ENCODE results near the gene RAPGEFL1.
"Not testable (repeated sequence)": the region's sequence is repeated elsewhere in the genome, so short reads cannot be mapped to it uniquely, and the experiment has no call there.

The RAPGEFL1 gene

DNA sequence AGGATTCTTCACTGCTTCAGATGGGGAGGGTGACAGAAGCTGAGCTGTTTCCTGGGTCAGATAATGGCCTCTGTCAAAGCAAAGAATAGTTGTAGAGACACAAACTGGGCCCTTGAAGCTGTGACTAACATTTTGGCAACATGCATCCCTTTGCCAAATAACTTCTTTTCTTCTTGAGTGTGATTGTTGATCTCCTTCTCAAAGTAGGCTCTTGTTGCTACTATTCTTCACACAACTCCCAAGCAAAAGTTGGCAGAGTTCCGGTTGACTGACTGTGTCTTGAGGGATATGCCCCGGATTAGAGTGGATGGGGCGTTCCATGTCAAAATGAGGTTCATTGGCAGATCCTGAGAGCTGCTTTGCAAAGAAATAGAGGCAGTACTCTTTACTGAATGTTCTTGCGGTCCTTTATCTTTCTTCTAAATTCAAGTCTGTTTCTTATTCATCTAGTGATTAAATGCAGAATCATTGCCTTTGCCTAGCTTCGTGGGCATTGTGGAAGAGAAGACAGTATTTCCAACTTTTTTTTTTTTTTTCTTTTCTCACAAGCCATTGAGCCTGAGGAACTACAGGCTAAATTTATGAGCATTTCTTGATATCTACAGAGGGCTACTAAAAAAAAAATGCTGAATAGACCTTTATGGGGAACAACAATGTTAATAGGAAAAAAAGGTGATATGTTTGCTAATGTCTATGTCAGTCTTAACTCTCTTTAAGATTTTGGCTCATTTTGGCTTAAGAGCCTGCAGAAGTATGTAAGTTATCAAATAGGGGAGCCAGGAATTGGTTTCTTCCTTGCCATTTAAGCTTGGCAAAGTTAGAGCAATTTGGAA, 47.7 kb downstream of the RAPGEFL1 start:
- Histone ChIP-seq H3F3A (ENCODE audit: low read depth) (no peaks in the 10 kb centered on the region), H4K20me1 (ENCODE audit: insufficient read depth, low read length, poor library complexity, severe bottlenecking) (peaks cover 5% of the 10 kb centered on the region), H3K9me3 (ENCODE audit: insufficient read depth, low read depth, low read length) (no peaks in the 10 kb centered on the region), H3K4me3 (ENCODE audit: low read length, poor library complexity, severe bottlenecking) (peak overlapping the region; percentile 11), H3K9ac (ENCODE audit: low read depth, low read length, poor library complexity, severe bottlenecking) (peak overlapping the region; percentile 40), H3K27me3 (ENCODE audit: insufficient read depth, low read length, poor library complexity, severe bottlenecking) (no peaks in the 10 kb centered on the region), H2AFZ (ENCODE audit: low read length) (no peak overlapping the region), H3K36me3 (ENCODE audit: insufficient read depth, low read length) (no peaks in the 10 kb centered on the region), H3K4me2 (ENCODE audit: low read depth, low read length, poor library complexity, severe bottlenecking) (peak overlapping the region; percentile 49), H3K4me1 (ENCODE audit: insufficient read depth, low read length, poor library complexity, severe bottlenecking) (peaks cover 24% of the 10 kb centered on the region), H3K79me2 (ENCODE audit: insufficient read depth, low read length) (peaks cover 72% of the 10 kb centered on the region), H3K9me2 (replicated peaks; ENCODE audit: low read depth, low read length) (no peaks in the 10 kb centered on the region)
- no peak for TF ChIP-seq EZH2phosphoT487 (IDR thresholded peaks at IDR 0.05; ENCODE audit: borderline replicate concordance)
- TF ChIP-seq, protein P1, sequence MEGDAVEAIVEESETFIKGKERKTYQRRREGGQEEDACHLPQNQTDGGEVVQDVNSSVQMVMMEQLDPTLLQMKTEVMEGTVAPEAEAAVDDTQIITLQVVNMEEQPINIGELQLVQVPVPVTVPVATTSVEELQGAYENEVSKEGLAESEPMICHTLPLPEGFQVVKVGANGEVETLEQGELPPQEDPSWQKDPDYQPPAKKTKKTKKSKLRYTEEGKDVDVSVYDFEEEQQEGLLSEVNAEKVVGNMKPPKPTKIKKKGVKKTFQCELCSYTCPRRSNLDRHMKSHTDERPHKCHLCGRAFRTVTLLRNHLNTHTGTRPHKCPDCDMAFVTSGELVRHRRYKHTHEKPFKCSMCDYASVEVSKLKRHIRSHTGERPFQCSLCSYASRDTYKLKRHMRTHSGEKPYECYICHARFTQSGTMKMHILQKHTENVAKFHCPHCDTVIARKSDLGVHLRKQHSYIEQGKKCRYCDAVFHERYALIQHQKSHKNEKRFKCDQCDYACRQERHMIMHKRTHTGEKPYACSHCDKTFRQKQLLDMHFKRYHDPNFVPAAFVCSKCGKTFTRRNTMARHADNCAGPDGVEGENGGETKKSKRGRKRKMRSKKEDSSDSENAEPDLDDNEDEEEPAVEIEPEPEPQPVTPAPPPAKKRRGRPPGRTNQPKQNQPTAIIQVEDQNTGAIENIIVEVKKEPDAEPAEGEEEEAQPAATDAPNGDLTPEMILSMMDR (conservative IDR thresholded peaks at IDR 0.05; ENCODE audit: low read length), result no peak

DNA sequence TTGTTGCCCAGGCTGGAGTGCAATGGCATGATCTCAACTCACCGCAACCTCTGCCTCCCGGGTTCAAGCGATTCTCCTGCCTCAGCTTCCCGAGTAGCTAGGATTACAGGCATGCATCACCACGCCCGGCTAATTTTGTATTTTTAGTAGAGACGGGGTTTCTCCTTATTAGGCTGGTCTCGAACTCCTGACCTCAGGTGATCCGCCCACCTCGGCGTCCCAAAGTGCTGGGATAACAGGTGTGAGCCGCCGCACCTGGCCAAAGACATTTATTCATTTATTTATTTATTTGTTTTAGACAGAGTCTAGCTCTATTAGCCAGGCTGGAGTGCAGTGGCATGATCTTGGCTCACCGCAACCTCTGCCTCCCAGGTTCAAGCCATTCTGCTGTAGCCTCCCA, 51.9 kb downstream of the RAPGEFL1 start:
- Histone ChIP-seq H3K79me2 (ENCODE audit: insufficient read depth, low read length) (peaks cover 65% of the 10 kb centered on the region), H3K36me3 (ENCODE audit: insufficient read depth, low read length) (peaks cover 12% of the 10 kb centered on the region; the same call in 1 of the 2 replicates), H3K4me1 (ENCODE audit: insufficient read depth, low read length, poor library complexity, severe bottlenecking) (peaks cover 10% of the 10 kb centered on the region)
- H3K9ac ChIP-seq (ENCODE audit: low read depth, low read length, poor library complexity, severe bottlenecking); H3F3A ChIP-seq (ENCODE audit: low read depth); H3K4me3 ChIP-seq (ENCODE audit: low read length, poor library complexity, severe bottlenecking); H2AFZ ChIP-seq (ENCODE audit: low read length); H3K27me3 ChIP-seq (ENCODE audit: insufficient read depth, low read length, poor library complexity, severe bottlenecking); H4K20me1 ChIP-seq (ENCODE audit: insufficient read depth, low read length, poor library complexity, severe bottlenecking); H3K9me2 ChIP-seq (replicated peaks; ENCODE audit: low read depth, low read length); H3K4me2 ChIP-seq (ENCODE audit: low read depth, low read length, poor library complexity, severe bottlenecking); H3K9me3 ChIP-seq (ENCODE audit: insufficient read depth, low read depth, low read length): not testable (repeated sequence)

DNA sequence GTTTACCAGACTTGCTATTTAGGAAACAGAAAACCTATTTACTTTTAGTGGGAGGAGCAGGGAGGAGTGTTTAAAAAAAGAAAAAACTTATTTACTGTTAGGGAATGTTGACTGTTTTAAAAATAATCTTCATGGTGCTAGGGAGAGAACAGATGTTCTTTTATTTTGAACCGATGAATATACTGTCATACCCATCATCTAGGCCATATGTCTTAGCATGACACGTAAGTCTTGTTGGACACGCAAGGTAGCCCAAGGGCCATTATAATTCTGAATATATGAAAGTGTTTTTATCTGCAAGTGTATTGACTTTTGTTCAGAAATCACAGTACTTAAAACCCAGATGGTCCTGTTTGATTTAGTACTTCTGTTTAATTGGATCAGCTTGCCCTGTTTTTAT, 53.4 kb downstream of the RAPGEFL1 start:
- Histone ChIP-seq H3K9me2 (replicated peaks; ENCODE audit: low read depth, low read length) (no peaks in the 10 kb centered on the region), H3K27me3 (ENCODE audit: insufficient read depth, low read length, poor library complexity, severe bottlenecking) (no peaks in the 10 kb centered on the region), H3K9me3 (ENCODE audit: insufficient read depth, low read depth, low read length) (no peaks in the 10 kb centered on the region), H3F3A (ENCODE audit: low read depth) (no peaks in the 10 kb centered on the region), H4K20me1 (ENCODE audit: insufficient read depth, low read length, poor library complexity, severe bottlenecking) (no peaks in the 10 kb centered on the region), H3K4me3 (ENCODE audit: low read length, poor library complexity, severe bottlenecking) (no peak overlapping the region), H3K9ac (ENCODE audit: low read depth, low read length, poor library complexity, severe bottlenecking) (no peak overlapping the region), H3K36me3 (ENCODE audit: insufficient read depth, low read length) (peaks cover 18% of the 10 kb centered on the region; the same call in 1 of the 2 replicates), H3K4me1 (ENCODE audit: insufficient read depth, low read length, poor library complexity, severe bottlenecking) (no peaks in the 10 kb centered on the region), H3K79me2 (ENCODE audit: insufficient read depth, low read length) (peaks cover 50% of the 10 kb centered on the region), H2AFZ (ENCODE audit: low read length) (no peak overlapping the region), H3K4me2 (ENCODE audit: low read depth, low read length, poor library complexity, severe bottlenecking) (no peak overlapping the region)
- TF ChIP-seq EZH2phosphoT487 (IDR thresholded peaks at IDR 0.05; ENCODE audit: borderline replicate concordance), result no peak
- TF ChIP-seq, protein P1 (conservative IDR thresholded peaks at IDR 0.05; ENCODE audit: low read length), result no peak

DNA sequence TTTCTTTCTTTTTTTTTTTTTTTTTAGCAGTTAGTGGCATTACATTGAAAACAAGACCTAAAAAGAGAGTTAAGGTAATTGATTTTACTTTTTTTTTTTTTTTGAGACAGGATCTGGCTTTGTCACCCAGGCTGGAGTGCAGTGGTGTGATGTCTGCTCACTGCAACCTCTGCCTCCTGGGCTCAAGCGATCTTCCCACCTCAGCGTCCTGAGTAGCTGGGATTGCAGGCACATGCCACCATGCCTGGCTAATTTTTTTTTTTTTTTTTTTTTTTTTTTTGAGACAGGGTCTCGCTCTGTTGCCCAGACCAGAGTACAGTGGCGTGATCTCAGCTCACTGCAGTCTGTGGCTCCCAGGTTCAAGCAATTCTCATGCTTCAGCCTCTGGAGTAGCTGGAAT, 54.7 kb downstream of the RAPGEFL1 start:
- not testable (repeated sequence) for H4K20me1 ChIP-seq (ENCODE audit: insufficient read depth, low read length, poor library complexity, severe bottlenecking); H3F3A ChIP-seq (ENCODE audit: low read depth); H3K27me3 ChIP-seq (ENCODE audit: insufficient read depth, low read length, poor library complexity, severe bottlenecking); H3K9ac ChIP-seq (ENCODE audit: low read depth, low read length, poor library complexity, severe bottlenecking); H3K4me2 ChIP-seq (ENCODE audit: low read depth, low read length, poor library complexity, severe bottlenecking); H3K9me2 ChIP-seq (replicated peaks; ENCODE audit: low read depth, low read length); H2AFZ ChIP-seq (ENCODE audit: low read length); H3K9me3 ChIP-seq (ENCODE audit: insufficient read depth, low read depth, low read length); H3K4me1 ChIP-seq (ENCODE audit: insufficient read depth, low read length, poor library complexity, severe bottlenecking); H3K4me3 ChIP-seq (ENCODE audit: low read length, poor library complexity, severe bottlenecking)
- H3K36me3 ChIP-seq (ENCODE audit: insufficient read depth, low read length), result peaks cover 18% of the 10 kb centered on the region; the same call in 1 of the 2 replicates
- peaks cover 42% of the 10 kb centered on the region for H3K79me2 ChIP-seq (ENCODE audit: insufficient read depth, low read length)
